ENCODE measurements around the gene TAF1B. TPM values are rescaled to one million over a fixed set of nuclear protein-coding genes. Genes with fewer than 3 reads are reported as not detected.
A peak's percentile ranks its signal among the peaks of the same experiment; 100 is the strongest.

Gene TAF1B
- 23.8 and 24.8 TPM in 2 replicates for total RNA-seq (2021)
- Bru-seq, nascent RNA = percentile 82 among the genes with signal in this experiment
- percentile 72 among the genes with signal in this experiment for BruChase-seq, experiment 1, labeled RNA remaining after a 2-hour chase
- BruChase-seq, experiment 2, labeled RNA remaining after a 6-hour chase = percentile 71 among the genes with signal in this experiment
- long read RNA-seq, transcript TAF1B-201 (15 exons, 2,387 nt) = major isoform, 12 of 19 reads
- long read RNA-seq, partial matches to known transcripts = 1 of 19 reads
- long read RNA-seq, other reads (novel, unspliced or antisense) = 5 of 19 reads

- peak within 1 kb of the TSS; percentile 68 for H3K4me3 ChIP-seq
- BruUV-seq (replicated peaks) = no TSS peak
- no peaks in the 10 kb centered on the region for H3K9me3 ChIP-seq (ENCODE audit: insufficient read depth, low read depth)
- peak within 1 kb of the TSS; percentile 86 for H3K27ac ChIP-seq
- peaks cover 51% of the 10 kb centered on the region for H3F3A ChIP-seq (ENCODE audit: insufficient read depth, low read depth)
- H3K79me2 ChIP-seq (ENCODE audit: low read depth) = peaks cover 51% of the 10 kb centered on the region
- peak; percentile 91 to 92 for DNase-seq
- peaks cover 15% of the 10 kb centered on the region; the same call in 1 of the 2 replicates for H3K36me3 ChIP-seq (ENCODE audit: low read depth)
- H4K20me1 ChIP-seq (ENCODE audit: insufficient read depth) = no peaks in the 10 kb centered on the region
- peak within 1 kb of the TSS; percentile 88 for H3K4me2 ChIP-seq
- intact Hi-C loops (cut with micrococcal nuclease; ENCODE audit: unreplicated experiment) = loop anchor here (1.0 to 2.0 kb wide), 3 partner anchors 13 to 45 kb away; no protein-coding TSS in a partner anchor
- H3K27me3 ChIP-seq (ENCODE audit: insufficient read depth, low read depth) = no peaks in the 10 kb centered on the region
- ChIA-PET POLR2A (ENCODE audit: unreplicated experiment) (interaction anchor here (0.6 to 1.0 kb wide), 10 partner anchors 13 to 440 kb away, joined by 3 to 8 read pairs (median 4); no protein-coding TSS in a partner anchor), CTCF (interaction anchor here (0.6 to 0.9 kb wide), 2 partner anchors 53 to 141 kb away, joined by 3 read pairs; no protein-coding TSS in a partner anchor)
- peak within 1 kb of the TSS; percentile 74 for H2AFZ ChIP-seq
- TF ChIP-seq, protein P1, sequence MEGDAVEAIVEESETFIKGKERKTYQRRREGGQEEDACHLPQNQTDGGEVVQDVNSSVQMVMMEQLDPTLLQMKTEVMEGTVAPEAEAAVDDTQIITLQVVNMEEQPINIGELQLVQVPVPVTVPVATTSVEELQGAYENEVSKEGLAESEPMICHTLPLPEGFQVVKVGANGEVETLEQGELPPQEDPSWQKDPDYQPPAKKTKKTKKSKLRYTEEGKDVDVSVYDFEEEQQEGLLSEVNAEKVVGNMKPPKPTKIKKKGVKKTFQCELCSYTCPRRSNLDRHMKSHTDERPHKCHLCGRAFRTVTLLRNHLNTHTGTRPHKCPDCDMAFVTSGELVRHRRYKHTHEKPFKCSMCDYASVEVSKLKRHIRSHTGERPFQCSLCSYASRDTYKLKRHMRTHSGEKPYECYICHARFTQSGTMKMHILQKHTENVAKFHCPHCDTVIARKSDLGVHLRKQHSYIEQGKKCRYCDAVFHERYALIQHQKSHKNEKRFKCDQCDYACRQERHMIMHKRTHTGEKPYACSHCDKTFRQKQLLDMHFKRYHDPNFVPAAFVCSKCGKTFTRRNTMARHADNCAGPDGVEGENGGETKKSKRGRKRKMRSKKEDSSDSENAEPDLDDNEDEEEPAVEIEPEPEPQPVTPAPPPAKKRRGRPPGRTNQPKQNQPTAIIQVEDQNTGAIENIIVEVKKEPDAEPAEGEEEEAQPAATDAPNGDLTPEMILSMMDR (conservative IDR thresholded peaks at IDR 0.05) = no peak; the same call in 1 of the 2 replicates
- no peak for TF ChIP-seq EZH2 (IDR thresholded peaks at IDR 0.05; ENCODE audit: low read depth)
- H3K9me2 ChIP-seq (ENCODE audit: insufficient read depth) = no peaks in the 10 kb centered on the region
- peaks cover 50% of the 10 kb centered on the region for H3K4me1 ChIP-seq (replicated peaks; ENCODE audit: insufficient read depth)
Observed at GRCh38 chr2:9843229-9844035, at the start of gene TAF1B. Gene TAF1B, plus strand, starts transcription at chr2:9843474. Its CDS starts 68 bp downstream, at chr2:9843542.

GRCh38 chr2:9793918-9794717 lies 49.2 kb upstream of the TAF1B start:
- TF ChIP-seq, protein P1 (conservative IDR thresholded peaks at IDR 0.05) = no peak
- no peak for TF ChIP-seq EZH2 (IDR thresholded peaks at IDR 0.05; ENCODE audit: low read depth)
- BruUV-seq (replicated peaks) = no TSS peak
- no peaks in the 10 kb centered on the region for H3K27me3 ChIP-seq (ENCODE audit: insufficient read depth, low read depth)

DNA sequence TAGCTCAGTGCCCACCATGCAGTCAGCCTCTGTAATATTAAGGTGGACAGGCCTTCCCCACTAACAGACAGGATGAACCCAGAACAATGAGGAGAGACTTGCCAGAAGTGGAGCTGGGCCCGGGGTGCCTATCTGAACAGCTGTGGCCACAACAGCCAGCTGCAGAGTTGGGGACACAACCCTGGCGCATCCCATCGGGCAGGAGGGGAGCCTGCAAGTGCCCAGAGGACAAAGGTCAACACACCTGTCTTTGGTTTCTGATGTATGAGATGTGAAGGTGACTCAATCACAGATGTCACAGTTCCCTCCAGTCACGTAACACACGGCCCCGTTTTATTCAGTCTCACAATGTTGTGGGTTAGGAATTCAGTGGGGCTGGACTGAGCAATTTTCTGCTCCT lies 48.2 kb upstream of the TAF1B start:
- Histone ChIP-seq H4K20me1 (ENCODE audit: insufficient read depth) (no peaks in the 10 kb centered on the region), H3K4me1 (replicated peaks; ENCODE audit: insufficient read depth) (peaks cover 40% of the 10 kb centered on the region), H3K79me2 (ENCODE audit: low read depth) (no peaks in the 10 kb centered on the region), H3K27ac (no peak overlapping the region), H3F3A (ENCODE audit: insufficient read depth, low read depth) (peaks cover 35% of the 10 kb centered on the region), H2AFZ (no peak overlapping the region), H3K9me2 (ENCODE audit: insufficient read depth) (no peaks in the 10 kb centered on the region), H3K9me3 (ENCODE audit: insufficient read depth, low read depth) (no peaks in the 10 kb centered on the region), H3K4me3 (no peak overlapping the region), H3K27me3 (ENCODE audit: insufficient read depth, low read depth) (no peaks in the 10 kb centered on the region), H3K36me3 (ENCODE audit: low read depth) (no peaks in the 10 kb centered on the region), H3K4me2 (no peak overlapping the region)
- DNase-seq = no peak
- ChIA-PET CTCF (no interaction called here), POLR2A (ENCODE audit: unreplicated experiment) (no interaction called here)
- TF ChIP-seq EZH2 (IDR thresholded peaks at IDR 0.05; ENCODE audit: low read depth) = no peak
- TF ChIP-seq, protein P1 (conservative IDR thresholded peaks at IDR 0.05) = no peak
- intact Hi-C loops (cut with micrococcal nuclease; ENCODE audit: unreplicated experiment) = loop anchor here (5.0 to 10.0 kb wide), 3 partner anchors 238 to 640 kb away; partner anchors contain the start of genes ADAM17 and RRM2
- BruUV-seq (replicated peaks) = no TSS peak

More at GRCh38 chr2:9793918-9794717, 49.2 kb upstream of the TAF1B start:
- no peaks in the 10 kb centered on the region for H3K9me3 ChIP-seq (ENCODE audit: insufficient read depth, low read depth)
- intact Hi-C loops (cut with micrococcal nuclease; ENCODE audit: unreplicated experiment) = loop anchor here (10.0 kb wide), 1 partner anchor 641 kb away; no protein-coding TSS in a partner anchor
- H3K4me1 ChIP-seq (replicated peaks; ENCODE audit: insufficient read depth) = peaks cover 31% of the 10 kb centered on the region
- H3K79me2 ChIP-seq (ENCODE audit: low read depth) = no peaks in the 10 kb centered on the region
- POLR2A ChIA-PET (ENCODE audit: unreplicated experiment) = no interaction called here
- no peak overlapping the region for H3K27ac ChIP-seq
- CTCF ChIA-PET = interaction anchor here (0.5 kb wide), 1 partner anchor 21 kb away, joined by 3 read pairs; no protein-coding TSS in a partner anchor
- DNase-seq = no peak
- no peak overlapping the region for H2AFZ ChIP-seq
- H3K36me3 ChIP-seq (ENCODE audit: low read depth) = no peaks in the 10 kb centered on the region
- H3F3A ChIP-seq (ENCODE audit: insufficient read depth, low read depth) = peaks cover 28% of the 10 kb centered on the region
- H3K9me2 ChIP-seq (ENCODE audit: insufficient read depth) = no peaks in the 10 kb centered on the region
- H3K4me3 ChIP-seq = no peak overlapping the region
- no peak overlapping the region for H3K4me2 ChIP-seq
- H4K20me1 ChIP-seq (ENCODE audit: insufficient read depth) = no peaks in the 10 kb centered on the region
